ENCODE results near the gene PGF.
"Not testable (repeated sequence)": the region's sequence is repeated elsewhere in the genome, so short reads cannot be mapped to it uniquely, and the experiment has no call there.

The PGF gene

DNA sequence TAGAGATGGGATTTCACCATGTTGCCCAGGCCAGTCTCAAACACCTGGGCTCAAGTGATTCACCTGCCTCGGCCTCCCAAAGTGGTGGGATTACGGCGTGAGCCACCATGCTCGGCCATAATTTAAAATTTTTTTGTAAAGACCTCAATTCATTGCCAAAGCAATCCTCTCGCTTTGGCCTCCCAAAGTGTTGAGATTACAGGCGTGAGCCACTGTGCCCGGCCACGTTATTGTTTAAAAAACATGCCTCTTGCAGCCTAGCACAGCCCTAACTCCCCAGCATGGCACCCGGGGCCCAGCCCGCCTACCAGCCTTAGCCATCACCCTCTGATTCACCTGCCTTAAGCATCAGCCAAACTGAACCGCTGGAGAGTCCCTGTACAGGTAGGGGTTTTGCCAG is 19.2 kb downstream of the PGF start:
- TF ChIP-seq, protein P1, sequence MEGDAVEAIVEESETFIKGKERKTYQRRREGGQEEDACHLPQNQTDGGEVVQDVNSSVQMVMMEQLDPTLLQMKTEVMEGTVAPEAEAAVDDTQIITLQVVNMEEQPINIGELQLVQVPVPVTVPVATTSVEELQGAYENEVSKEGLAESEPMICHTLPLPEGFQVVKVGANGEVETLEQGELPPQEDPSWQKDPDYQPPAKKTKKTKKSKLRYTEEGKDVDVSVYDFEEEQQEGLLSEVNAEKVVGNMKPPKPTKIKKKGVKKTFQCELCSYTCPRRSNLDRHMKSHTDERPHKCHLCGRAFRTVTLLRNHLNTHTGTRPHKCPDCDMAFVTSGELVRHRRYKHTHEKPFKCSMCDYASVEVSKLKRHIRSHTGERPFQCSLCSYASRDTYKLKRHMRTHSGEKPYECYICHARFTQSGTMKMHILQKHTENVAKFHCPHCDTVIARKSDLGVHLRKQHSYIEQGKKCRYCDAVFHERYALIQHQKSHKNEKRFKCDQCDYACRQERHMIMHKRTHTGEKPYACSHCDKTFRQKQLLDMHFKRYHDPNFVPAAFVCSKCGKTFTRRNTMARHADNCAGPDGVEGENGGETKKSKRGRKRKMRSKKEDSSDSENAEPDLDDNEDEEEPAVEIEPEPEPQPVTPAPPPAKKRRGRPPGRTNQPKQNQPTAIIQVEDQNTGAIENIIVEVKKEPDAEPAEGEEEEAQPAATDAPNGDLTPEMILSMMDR (conservative IDR thresholded peaks at IDR 0.05), result no peak
- no peak for TF ChIP-seq ZFX (IDR thresholded peaks at IDR 0.05)
- no peak overlapping the region for H3K27ac ChIP-seq

DNA sequence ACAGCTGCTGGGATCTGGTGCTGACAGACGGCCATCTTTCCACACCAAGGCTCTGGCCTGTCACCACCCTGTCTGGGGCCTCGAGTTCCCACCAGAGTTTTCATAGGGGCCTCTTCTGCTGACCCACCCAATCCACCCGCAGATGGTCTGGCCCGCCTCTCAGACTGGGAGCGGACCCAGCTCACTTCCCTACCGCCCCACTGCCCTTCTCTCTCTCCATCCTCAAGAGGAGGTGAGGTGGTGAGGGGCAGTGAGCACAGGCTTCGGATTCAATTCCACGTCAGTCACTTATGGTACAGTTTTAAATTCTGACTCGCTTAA is 20.1 kb downstream of the PGF start:
- no peak overlapping the region for H3K27ac ChIP-seq
- TF ChIP-seq, protein P1 (conservative IDR thresholded peaks at IDR 0.05), result no peak
- TF ChIP-seq ZFX (IDR thresholded peaks at IDR 0.05), result no peak

DNA sequence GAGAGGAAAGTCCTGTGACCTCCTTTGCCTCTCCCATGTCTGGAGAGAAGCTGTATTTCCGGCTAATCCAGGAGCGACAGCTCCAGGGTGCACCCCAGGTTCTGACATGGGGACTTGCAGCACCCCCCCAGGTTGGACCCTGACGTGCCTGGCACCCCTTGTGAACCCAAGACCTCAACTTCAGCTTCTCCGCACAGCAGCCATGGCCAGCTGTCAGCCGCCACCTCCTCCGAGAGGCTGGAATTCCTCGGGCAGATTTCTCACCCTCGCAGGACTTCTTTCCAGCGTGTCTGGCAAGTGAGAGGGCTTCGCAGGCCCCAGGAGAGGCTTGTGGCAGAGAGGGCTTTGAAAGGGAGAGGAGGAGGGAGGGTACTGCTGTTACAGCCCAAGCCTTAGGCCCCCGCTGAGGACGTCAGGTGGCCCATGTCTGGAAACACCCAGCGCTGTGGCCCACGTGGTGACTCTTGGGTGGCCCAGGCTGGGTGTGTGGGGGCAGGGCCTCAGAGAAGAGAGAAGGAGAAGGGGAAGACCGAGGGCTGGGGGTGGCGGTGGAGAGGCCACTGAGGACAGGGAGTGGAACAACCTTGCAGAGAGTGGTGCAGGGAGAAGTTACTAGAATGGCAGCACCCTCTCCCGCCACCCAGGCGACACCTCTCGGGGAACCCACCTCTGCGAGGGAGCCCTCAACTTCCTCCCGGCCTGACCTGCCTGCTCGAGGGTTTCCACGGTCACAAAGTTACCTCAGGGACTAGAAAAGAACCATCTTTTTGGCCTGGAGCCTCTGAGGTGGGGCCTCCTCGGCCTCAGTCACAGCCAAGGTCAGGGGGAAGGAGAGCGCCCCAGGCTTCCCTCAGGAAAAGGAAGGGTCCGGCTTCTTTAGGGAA is 20.7 kb downstream of the PGF start:
- H3K27ac ChIP-seq, result no peak overlapping the region
- TF ChIP-seq, protein P1 (conservative IDR thresholded peaks at IDR 0.05), result no peak
- no peak for TF ChIP-seq ZFX (IDR thresholded peaks at IDR 0.05)

DNA sequence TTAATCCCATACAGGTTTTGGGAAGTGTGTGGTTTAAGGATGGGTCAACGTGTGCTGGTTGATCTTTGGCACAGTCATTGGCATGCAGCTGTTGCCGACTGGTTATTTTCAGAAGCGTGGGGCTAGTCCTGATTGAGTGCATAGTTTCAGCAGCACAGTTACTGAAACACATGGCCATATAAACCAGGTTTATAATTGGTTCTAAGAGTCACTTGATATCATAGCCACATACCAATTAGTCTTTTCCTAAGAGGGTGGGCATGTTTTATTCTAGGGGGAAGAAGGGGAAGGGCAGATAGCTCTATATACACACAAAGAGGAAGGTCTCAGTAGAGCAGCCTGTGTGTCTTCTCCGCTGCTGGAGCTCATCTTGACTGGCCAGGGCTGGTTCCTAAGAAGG is 21.4 kb downstream of the PGF start:
- no peak overlapping the region for H3K27ac ChIP-seq
- TF ChIP-seq, protein P1 (conservative IDR thresholded peaks at IDR 0.05), result no peak
- no peak for TF ChIP-seq ZFX (IDR thresholded peaks at IDR 0.05)

DNA sequence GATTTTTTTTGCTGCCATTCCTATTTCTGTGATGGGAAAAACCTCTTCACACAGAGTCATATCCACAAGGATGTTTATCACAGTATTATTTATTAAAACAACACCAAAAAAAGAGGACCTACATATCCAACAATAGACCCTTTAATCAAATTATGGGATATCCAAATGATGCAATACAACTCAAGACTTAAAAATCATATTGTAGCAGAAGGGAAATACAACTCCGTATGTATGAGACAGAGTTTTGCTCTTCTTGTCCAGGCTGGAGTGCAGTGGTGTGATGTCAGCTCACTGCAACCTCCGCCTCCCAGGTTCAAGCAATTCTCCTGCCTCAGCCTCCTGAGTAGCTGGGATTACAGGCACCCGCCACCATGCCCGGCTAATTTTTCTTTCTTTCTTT is 22.5 kb downstream of the PGF start:
- H3K27ac ChIP-seq, result not testable (repeated sequence)

DNA sequence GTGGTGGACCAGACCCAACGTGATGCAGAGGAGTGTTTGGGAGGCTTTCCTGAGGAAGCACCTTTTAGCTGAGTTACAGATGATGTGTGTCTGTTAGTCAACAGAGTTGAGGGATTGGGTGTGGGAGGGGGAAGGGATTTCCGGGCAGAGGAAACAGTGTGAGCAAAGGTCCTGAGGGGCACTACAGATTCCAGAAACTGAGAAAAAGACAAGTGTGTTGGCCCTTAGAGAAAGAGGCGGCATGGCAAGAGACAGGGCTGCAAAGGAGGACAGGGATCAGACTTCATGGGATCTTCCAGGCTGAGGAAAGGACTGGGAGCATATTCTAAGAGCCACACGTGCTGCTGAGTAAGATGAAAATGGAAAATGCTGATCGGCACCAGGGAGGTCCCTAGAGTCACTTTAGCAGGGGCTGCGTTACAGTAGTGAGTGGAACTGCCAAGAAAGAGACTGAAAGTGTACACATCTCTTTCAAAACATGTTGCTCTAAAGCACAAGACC is 22.9 kb downstream of the PGF start:
- TF ChIP-seq, protein P1 (conservative IDR thresholded peaks at IDR 0.05), result no peak
- TF ChIP-seq ZFX (IDR thresholded peaks at IDR 0.05), result no peak
- H3K27ac ChIP-seq, result no peak overlapping the region

DNA sequence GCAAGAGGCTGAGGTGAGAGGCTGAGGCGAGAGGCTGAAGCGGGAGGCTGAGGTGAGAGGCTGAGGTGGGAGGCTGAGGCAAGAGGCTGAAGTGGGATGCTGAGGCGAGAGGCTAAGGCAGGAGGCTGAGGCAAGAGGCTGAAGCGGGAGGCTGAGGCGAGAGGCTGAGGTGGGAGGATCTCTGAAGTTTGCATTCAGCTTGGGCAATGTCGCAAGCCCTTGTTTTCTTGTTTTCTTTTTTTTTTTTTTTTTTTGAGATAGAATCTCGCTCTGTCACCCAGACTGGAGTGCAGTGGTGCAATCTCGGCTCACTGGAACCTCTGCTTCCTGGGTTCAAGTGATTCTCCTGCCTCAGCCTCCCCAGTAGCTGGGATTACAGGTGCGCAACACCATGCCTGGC is 23.7 kb downstream of the PGF start:
- H3K27ac ChIP-seq, result not testable (repeated sequence)

DNA sequence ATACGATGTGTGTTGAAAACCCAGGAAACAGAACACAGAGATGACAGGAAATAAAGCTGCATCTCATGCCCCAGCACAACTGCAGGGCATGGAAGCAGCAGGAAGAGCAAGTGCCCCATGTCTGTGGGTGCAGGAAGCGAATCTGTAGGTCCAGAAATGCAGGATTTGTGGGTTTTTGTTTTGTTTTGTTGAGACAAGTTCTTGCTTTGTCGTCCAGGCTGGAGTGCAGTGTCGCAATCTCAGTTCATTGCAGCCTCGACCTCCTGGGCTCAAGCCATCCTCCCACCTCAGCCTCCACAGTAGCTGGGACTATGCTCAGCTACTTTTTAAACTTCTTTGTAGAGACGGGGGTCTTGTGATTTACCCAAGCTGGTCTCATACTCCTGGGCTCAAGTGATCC is 26.2 kb downstream of the PGF start:
- no peak overlapping the region for H3K27ac ChIP-seq
- TF ChIP-seq ZFX (IDR thresholded peaks at IDR 0.05), result no peak
- TF ChIP-seq, protein P1 (conservative IDR thresholded peaks at IDR 0.05), result no peak
